Neural crest cell (in vitro differentiated cells): Measurements from ENCODE around the gene DUSP1. TPM values are rescaled to one million over a fixed set of nuclear protein-coding genes. Genes with fewer than 3 reads are reported as not detected.

Experiments used
- DNase-seq: peaks from one replicate; pipeline ENCODE4 v3.0.0; 2021; ENCODE audit warnings: low read depth, mixed read lengths, low spot score
- H3K27ac Mint-ChIP-seq: one replicate; pipeline ENCODE4 v1.8.0; 2021; ENCODE audit warnings: mild to moderate bottlenecking, mixed read lengths; ENCODE audit not compliant: unreplicated experiment
- H3K27me3 Mint-ChIP-seq: 2 replicates; pipeline ENCODE4 v1.8.0; 2021; ENCODE audit warnings: low read depth, mild to moderate bottlenecking, mixed read lengths
- H3K36me3 Mint-ChIP-seq: 2 replicates; pipeline ENCODE4 v1.8.0; 2021; ENCODE audit warnings: low read depth, mild to moderate bottlenecking, mixed read lengths
- H3K4me1 Mint-ChIP-seq: 2 replicates; pipeline ENCODE4 v1.8.0; 2021; ENCODE audit warnings: mixed read lengths
- H3K4me3 Mint-ChIP-seq: one replicate; pipeline ENCODE4 v1.8.0; 2021; ENCODE audit warnings: mild to moderate bottlenecking, mixed read lengths
- H3K9me3 Mint-ChIP-seq: 2 replicates; pipeline ENCODE4 v1.8.0; 2021; ENCODE audit warnings: mixed read lengths
- total RNA-seq: library from RNA; stranded (reverse); gene quantifications from 2 replicates; pipeline ENCODE4 v1.2.1, GENCODE V29; 2021
- TF ChIP-seq, protein P1 (sequence below): fragments of 200-600 bp; sonication (generic); conservative IDR thresholded peaks from 2 replicates; pipeline ENCODE4 v1.5.0; 2021; ENCODE audit warnings: antibody characterized with exemption, mild to moderate bottlenecking

DUSP1 gene
- total RNA-seq, 1 donor from 2014 or later, result 20.9 TPM

DNA sequence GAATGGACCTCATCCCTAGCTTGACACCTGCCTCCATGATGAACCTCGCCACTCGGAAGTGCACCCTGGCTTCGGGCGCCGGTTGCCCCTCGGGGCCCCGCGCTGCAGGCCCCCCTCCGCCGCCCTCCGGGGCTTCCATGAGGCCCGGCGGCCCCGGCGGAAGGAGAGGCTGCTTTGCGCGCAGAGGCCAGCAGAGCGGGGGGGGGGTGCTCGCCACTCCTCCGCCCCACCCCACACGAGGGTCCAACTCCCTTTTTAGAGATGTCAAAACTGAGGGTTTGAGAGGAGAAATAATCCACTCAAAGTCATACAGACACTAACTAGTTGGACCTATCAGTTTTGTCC lies 7.9 kb downstream of the DUSP1 start:
- TF ChIP-seq, protein P1, sequence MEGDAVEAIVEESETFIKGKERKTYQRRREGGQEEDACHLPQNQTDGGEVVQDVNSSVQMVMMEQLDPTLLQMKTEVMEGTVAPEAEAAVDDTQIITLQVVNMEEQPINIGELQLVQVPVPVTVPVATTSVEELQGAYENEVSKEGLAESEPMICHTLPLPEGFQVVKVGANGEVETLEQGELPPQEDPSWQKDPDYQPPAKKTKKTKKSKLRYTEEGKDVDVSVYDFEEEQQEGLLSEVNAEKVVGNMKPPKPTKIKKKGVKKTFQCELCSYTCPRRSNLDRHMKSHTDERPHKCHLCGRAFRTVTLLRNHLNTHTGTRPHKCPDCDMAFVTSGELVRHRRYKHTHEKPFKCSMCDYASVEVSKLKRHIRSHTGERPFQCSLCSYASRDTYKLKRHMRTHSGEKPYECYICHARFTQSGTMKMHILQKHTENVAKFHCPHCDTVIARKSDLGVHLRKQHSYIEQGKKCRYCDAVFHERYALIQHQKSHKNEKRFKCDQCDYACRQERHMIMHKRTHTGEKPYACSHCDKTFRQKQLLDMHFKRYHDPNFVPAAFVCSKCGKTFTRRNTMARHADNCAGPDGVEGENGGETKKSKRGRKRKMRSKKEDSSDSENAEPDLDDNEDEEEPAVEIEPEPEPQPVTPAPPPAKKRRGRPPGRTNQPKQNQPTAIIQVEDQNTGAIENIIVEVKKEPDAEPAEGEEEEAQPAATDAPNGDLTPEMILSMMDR, result no peak
- Mint-ChIP-seq H3K27ac (no peak overlapping the region), H3K27me3 (peaks cover 5% of the 10 kb centered on the region), H3K4me3 (no peak overlapping the region), H3K36me3 (no peaks in the 10 kb centered on the region), H3K4me1 (peaks cover 40% of the 10 kb centered on the region), H3K9me3 (peaks cover 13% of the 10 kb centered on the region)
- DNase-seq, result no peak

DNA sequence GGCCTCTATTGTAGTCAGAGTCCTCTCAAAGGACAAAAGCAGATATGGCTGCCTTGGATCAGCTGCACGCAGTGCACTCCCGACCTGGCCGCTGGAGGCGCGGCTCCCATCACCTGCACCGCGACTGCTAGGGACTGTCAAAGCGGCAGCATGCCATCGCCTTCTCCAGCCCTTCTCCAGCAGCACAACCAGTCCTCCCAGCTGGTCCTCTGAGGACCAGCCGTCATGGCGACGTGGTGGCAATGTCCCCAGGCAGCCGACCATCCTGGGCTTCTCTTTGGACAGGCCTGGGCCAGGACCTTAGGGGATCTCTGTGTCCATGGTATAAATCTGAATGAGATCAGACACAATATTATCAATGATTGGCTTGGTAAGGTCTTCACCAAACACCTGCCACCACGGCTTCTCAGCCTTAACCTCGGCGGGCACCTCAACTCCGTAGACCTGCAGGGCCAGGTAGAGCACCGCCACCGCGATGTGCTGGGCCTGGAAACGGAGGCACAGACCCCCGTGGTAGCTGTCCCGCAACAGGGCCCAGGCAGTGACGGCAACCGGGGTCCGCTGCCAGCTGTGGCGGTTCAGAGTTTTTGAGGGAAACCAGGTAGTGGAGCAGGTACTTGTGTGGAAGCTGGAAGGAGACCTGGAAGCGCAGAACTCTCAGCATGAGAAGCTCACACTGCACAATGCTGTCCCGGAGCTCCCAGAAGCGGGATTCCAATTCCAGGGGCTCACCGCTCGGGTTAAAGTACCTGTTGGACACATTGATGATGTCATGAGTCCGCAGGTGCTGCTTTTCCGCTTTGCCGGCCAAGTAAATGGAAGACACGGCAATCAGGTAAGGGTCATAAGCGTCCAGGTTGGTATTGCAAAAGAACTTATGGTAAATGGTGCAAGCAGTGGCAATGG lies 8.5 kb downstream of the DUSP1 start:
- H3K36me3 Mint-ChIP-seq, result no peaks in the 10 kb centered on the region
- H3K4me3 Mint-ChIP-seq, result peak overlapping the region; percentile 17
- DNase-seq, result no peak
- peaks cover 14% of the 10 kb centered on the region for H3K9me3 Mint-ChIP-seq
- TF ChIP-seq, protein P1, result no peak
- H3K27ac Mint-ChIP-seq, result no peak overlapping the region
- peaks cover 5% of the 10 kb centered on the region for H3K27me3 Mint-ChIP-seq
- peaks cover 41% of the 10 kb centered on the region for H3K4me1 Mint-ChIP-seq

DNA sequence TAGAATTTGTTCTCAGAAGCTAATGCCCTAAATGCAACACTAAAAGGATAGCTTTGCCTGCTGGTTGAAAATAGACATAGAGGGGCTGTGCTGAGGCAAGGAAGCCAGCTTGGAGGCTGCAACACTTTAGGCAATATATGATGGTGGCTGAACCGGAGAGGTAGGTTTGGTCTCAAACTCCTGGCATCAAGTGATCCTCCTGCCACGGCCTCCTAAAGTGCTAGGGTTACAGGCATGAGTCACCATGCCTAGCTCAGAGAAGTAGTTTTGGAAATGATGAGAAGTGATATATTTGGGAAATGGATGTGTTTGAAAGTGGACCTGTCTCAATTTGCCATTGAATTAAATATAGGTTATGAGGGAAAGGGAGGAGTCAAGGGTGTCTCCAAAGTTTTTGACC lies 10.0 kb downstream of the DUSP1 start:
- Mint-ChIP-seq H3K27me3 (peaks cover 5% of the 10 kb centered on the region), H3K4me1 (peaks cover 30% of the 10 kb centered on the region), H3K9me3 (peaks cover 15% of the 10 kb centered on the region), H3K36me3 (no peaks in the 10 kb centered on the region), H3K27ac (peak overlapping the region; percentile 9), H3K4me3 (peak overlapping the region; percentile 10)
- DNase-seq, result no peak
- TF ChIP-seq, protein P1, result no peak

DNA sequence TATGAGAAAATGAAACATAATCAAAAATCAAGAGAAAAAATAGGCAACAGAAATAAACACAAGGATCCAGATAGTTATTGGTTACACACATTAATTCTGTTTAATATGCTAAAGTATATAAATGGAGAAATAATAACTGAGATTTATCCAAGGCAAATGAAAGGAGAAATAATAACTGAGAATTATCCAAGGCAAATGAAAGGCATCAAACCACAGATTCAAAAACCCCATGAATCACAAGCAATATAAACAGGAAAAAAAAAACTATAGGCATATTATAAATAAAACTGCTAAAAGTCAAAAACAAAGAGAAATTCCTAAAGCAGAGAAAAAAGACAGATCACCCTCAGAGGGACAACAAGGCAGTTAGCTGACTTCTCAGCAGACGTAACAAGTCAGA lies 10.9 kb downstream of the DUSP1 start:
- TF ChIP-seq, protein P1, result no peak
- Mint-ChIP-seq H3K36me3 (no peaks in the 10 kb centered on the region), H3K4me3 (no peak overlapping the region), H3K4me1 (peaks cover 22% of the 10 kb centered on the region), H3K27me3 (peaks cover 5% of the 10 kb centered on the region), H3K27ac (no peak overlapping the region), H3K9me3 (peaks cover 15% of the 10 kb centered on the region)
- no peak for DNase-seq

DNA sequence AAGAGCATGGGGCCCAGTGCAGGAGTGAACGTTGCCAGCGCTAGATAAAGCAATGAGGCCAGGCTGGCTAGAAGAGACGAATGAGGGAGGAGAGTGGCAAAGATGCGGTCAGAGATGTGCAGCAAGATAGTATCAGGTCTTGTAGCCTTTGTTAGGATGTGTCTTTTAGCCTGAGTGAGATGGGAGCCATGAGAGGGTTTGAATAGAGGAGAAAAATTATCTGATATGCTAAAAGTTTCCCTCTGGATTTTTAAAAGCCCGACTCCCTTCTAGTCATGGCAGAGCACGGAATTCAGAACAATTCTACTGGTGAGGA lies 12.2 kb downstream of the DUSP1 start:
- H3K36me3 Mint-ChIP-seq, result no peaks in the 10 kb centered on the region
- TF ChIP-seq, protein P1, result no peak
- H3K4me3 Mint-ChIP-seq, result no peak overlapping the region
- H3K27me3 Mint-ChIP-seq, result peaks cover 5% of the 10 kb centered on the region
- peaks cover 15% of the 10 kb centered on the region for H3K9me3 Mint-ChIP-seq
- no peak overlapping the region for H3K27ac Mint-ChIP-seq
- DNase-seq, result no peak
- peaks cover 15% of the 10 kb centered on the region for H3K4me1 Mint-ChIP-seq
